NCI-H128 (cell line): ENCODE data around the gene FRMD3.
A peak's percentile ranks its signal among the peaks of the same experiment; 100 is the strongest.

Experiments used
- DNase-seq: peaks from one replicate; lab custom pipeline; 2025; ENCODE audit not compliant: unreplicated experiment; lab: John Stamatoyannopoulos, UW

FRMD3 gene

DNA sequence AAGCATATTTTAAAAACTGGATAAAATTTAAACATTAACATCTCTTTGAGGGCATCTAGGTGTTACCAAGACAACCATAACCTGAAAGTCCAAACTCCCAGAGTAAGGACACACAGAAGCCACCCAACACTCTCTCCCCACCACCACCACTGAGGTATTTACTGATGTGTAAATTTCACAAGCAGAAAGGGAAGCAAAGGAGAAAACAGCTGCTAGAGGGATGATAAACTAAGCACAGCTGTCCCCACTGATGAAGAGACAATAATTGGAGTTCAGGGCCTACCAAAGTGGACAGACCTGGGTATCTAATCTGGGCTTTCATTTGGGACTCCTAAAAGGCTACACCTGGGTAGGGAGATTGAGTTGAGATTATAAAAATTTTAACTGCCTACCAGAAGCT lies 63.6 kb downstream of the FRMD3 start:
- DNase-seq = no peak

DNA sequence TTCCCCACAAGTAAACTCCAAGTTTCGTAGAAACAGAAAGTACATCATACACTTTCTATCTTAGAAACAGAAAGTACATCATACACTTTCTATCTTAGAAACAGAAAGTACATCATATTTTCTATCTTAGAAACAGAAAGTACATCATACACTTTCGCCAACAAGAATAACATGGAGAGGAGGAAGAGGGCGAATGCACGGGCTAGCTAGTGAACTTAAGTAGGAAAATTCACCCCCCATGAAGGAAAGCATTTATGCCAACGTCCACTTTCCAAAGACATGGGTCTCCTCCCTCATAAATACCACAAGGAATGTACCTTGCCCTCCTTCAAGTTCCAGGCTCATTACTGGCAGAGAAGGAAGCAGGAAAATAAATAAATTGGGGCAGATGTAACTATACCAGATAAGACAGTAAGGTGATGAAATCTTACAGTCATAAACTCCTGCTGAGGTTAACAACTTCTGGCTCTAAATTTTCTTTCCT lies 64.7 kb downstream of the FRMD3 start:
- no peak for DNase-seq

DNA sequence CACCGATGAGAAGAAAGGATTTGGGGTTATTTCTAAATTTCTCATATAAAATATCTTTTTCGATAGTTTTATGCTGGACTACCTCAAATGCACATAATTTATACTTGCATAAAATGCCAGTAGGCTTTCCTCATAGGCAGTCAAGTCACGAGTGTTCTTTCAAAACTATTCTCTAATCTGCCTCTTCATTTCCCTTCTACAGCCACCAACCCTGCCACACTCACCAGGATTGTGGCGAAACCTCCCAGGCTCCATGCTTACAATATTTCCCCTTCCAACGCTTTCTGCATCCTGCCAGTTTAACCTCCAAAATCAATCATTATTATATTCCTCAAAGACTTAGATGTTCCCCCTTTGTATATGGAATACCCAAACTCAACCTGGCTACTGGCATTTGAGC lies 65.4 kb downstream of the FRMD3 start:
- DNase-seq = no peak

DNA sequence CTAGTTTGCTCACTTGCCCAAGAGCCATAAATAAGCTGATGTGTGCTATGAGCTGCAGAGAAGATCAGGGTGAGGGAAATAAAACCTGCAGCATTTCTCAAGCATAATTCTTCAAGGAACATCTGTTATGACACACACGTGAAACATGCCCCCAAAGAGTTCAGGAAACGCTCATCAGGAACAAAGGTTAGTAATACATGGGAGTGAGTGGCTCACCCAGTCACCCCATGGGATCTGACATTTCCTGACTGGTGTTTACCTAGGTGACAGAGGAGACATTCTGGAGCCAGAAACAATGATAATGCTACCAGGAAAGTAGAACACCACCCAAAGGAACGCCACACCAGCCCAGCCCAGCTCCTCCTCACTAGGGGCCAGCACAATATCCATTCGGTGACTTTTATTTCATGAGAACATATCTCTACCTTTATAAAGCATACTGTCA lies 66.0 kb downstream of the FRMD3 start:
- DNase-seq = no peak

DNA sequence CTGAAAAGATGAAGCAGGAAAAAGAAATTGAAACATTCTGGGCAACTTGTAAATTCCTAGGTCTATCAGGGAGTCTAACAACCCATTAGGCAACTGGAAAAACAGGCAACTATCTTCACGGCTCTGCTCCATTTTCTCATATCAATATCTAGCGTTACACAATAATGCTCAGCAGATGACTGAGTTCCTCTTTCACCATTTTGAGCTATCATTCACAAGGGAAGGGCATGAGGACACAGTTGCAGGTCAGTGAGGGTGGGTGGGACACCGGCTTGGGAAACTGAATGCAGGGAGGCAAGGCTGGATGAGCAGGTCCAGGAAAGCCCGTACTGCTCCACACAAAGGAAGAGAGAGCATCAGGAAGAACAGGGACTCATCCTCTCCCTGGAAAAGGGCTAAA lies 67.0 kb downstream of the FRMD3 start:
- no peak for DNase-seq

DNA sequence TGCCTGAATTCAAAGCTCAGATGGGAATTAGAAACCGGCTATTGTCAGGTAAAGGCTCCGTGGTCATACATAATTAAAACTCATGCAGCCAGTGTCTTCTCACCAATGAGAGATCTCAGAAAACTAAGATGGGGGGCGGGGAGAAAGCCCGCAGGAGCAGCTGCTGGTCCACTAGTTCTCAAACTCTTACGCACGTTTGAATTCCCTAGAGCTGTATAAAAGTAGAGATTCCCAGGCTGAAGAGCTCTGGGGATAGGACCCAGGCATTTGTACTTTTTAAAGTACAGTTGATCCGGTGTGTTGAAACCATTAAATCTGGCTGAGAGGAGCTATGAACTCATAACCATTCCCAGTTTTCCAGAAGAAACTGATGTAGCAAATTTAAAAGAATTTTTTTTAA lies 68.5 kb downstream of the FRMD3 start:
- no peak for DNase-seq

DNA sequence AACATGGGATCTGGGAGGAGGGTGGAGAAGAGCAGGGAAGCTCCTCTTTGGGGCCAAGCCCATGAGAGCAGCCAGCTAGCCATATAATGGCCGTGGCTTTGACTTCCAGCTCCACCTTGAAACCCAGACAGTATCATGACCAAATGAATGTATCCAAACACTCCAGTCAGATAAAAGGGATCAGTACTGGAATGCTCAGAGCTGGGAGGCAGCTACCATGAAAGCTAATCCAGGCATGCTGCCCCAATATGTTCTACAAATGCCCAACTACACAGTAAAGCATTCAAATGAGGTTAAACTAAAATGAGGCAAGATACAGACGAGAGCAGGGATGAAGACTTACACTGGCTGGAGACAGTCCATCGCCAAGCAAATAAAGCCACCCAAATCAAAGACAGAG lies 69.4 kb downstream of the FRMD3 start:
- no peak for DNase-seq

DNA sequence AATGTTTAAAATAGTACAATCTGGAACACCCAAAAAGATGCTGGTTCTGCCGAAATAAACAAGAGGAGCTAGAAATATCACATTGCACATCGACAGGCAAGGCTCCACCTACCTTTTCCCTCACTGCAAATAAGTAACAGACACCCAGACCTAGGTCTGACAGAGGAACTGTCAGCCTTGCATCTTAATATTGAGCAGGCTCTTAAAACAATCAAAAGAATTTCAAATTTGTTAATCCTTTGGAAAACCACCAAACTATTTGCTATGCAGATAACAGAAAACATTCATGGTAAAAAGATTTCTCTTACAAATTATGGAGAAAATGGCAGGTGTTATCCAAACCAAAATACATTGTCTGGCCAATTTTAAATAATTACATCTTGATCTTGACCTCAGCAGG lies 71.3 kb downstream of the FRMD3 start:
- no peak for DNase-seq

DNA sequence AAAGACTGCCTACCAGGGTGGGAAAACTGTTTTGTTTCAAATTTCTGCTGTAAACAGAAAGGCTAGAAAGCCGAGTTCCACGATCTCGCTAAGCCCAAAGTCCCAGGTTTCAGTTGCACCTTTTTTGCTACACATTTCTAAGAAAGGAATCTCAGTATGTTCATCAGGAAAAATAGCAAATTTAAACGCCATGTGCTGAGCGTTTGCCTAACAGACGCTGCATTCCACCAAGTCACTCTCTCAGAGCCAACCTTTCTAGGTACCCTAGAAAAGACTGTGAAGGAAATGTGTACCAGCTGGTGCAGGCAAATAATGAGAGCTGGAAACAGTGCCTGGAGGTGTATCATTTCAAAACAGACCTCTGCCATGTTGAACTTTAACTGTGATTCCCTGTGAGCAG lies 71.8 kb downstream of the FRMD3 start:
- no peak for DNase-seq

DNA sequence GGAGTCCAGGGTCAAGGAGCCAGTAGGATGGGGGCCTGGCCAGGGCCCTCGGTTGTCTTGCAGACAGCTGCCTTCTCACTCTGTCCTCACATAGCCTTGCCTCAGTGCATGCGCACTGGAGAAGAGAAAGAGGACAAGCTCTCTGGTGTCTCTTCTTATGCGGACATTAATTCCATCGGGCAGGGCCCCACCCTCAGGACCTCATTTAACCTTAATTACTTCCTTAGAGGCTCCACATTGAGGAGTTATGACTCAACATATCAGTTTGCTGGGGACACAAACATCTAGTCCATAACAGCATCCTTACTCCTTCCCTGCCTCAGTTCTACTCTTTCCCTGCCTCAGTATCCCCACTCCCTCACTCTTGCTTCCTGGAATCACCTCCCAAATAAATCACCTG lies 78.4 kb downstream of the FRMD3 start:
- no peak for DNase-seq

DNA sequence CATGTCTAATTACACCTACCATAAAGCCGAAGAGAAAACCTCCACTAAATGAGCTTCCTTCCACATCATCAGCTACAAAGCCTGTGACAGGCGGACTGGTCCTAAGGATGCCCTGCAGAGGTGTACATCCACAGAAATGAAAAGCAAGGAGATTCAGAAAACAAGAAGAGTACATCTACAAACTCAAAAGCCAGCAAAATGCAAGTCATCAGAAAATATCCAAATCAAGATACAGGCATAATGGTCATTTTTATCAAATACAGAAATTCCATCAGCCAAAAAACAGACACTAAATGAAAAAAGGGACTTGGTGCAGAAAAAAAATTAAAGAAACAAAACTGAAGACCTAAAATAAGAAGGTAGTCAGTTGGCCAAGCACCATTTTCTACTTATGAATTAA lies 79.7 kb downstream of the FRMD3 start:
- DNase-seq = no peak

DNA sequence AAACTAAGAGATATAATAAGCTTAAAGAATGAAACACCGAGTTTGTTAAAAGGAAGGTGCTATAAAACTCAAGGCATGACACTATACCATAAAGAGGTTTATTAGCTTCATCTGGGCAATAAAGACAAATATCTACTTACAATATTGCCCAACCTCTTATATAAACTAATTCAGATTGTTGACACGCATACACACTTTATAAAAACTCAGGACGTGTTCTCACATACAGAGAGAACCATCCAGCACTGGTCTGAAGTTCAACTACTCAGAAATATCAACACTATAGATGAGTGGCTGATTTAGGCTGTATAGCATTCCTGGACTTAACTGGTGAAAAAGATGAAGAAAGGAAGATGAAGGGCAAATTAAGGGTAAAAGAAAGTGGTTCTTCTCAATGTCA lies 81.2 kb downstream of the FRMD3 start:
- no peak for DNase-seq

DNA sequence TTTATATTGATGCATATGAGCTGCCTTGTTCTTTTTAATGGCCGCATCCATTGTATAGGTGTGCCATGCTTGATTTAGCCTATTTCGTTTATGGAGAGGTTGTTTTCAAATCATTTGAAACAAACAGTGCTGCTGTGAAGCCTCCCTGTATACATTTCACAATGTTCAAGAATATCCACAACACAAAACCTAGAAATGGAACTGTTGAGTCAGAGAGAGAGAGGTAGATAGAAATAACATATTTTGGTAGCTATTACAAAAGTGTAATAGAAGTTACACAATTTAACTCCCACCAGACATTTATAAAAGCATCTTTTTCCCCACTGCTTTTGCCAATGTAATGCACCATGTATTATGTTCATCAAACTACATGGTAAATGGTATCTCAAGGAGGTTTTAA lies 82.0 kb downstream of the FRMD3 start:
- DNase-seq = no peak

DNA sequence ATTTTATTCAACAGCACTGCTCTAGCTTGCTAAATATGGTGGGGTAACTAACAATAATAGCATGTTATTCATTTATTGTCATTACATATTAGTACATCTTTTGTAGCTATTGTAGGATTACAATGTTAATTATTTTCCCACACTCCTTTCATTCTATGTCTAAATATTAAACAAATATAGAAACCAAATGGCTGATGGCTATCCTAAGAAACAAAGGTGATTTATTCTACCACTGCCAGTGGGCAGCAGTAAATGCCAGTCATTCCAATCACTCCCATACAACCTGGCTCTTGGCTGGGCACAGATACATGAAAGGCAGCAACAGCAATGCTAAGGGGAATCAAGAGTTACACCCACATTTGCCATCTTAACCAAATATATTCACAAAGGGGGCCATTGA lies 84.1 kb downstream of the FRMD3 start:
- no peak for DNase-seq

DNA sequence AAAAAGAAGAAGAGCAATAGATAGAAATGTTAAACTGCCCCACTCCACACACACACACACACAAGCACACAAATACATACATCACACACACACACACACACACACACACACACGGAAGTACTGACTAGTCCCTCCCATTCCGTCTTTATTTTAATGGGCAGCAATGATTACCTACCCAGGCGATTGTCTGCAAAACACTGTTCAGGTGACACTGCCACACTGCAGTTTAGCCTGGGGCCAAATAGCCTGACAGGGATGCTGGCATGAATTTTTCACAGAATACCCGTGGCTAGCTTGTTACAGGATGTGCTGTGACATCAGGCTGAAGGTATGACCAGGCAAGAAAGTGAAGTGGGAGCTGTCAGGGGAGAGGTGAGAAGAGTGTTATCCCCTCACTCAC lies 86.9 kb downstream of the FRMD3 start:
- no peak for DNase-seq

DNA sequence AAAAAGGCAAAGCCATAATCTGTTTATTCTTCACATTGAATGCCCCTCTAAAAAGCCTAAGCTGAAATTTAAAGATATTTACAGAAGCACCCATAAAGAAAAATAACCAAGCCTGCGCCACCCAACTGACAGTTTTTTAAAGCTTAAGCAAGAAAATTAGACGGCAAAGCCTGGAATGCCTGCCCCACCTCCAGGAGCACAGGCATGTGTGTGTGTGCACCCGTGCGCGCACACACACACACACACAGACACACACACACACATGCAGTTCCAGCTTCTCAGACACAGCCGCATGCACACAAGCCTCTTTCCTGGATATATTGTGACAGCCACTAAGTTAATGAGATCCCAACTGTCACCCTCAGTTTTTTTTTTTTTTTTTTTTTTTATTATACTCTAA lies 88.2 kb downstream of the FRMD3 start:
- peak; percentile 13 for DNase-seq

DNA sequence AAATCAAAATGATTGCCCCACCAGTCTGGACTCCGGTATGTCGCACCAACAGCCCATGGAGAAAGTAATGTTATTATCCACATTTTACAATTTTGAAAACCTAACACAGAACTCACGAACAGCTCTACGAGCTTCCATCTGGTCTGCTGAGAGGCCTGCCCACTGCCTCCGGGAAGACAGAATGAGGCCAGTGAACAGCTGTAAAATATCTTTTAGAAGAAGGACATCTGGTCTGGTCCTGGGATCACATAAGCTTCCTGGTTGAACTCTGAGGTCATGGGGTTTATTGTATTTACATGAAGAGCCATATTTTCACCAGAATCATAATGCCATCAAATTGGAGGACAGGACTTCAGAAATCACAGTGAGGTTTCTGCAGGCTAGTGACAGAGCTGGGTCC lies 89.0 kb downstream of the FRMD3 start:
- DNase-seq = no peak

DNA sequence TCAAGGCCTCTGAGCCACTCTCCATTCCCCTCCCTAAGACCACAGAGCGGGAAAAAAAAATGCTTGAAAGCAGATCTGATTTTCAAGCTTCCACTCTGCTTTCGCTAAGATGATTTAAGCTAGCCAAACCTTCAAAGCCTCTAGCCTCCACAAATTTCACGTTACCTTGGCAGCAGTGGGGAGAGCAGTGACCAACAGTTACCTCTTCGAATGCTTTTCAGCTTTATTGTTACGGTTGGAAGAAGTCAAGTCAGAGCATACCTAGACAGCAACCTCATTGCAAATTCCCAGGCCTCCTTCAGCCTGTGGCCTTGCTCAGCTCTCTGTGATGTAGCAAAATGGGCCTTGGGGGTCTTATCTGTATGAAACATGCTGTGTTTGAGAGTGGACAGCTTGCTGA lies 89.6 kb downstream of the FRMD3 start:
- no peak for DNase-seq

DNA sequence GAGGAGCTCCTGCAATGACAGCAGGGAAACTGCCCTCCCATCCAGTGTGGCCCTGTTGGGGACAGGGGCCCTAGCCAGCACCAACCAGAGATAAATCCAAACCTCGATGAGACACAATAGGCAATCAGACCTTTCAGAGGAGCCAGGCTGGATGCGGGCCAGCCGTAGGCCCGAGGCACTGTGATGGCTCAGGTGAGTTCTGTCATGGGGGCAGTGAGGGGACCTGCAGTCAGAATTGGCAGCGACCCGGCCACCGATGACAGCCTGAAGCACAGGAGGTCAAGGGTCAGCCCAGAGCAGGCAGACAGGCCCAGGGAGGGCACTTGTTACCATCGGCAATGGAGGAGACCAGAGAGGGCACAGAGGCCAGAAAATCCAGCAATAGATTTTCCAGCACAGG lies 90.8 kb downstream of the FRMD3 start:
- no peak for DNase-seq

DNA sequence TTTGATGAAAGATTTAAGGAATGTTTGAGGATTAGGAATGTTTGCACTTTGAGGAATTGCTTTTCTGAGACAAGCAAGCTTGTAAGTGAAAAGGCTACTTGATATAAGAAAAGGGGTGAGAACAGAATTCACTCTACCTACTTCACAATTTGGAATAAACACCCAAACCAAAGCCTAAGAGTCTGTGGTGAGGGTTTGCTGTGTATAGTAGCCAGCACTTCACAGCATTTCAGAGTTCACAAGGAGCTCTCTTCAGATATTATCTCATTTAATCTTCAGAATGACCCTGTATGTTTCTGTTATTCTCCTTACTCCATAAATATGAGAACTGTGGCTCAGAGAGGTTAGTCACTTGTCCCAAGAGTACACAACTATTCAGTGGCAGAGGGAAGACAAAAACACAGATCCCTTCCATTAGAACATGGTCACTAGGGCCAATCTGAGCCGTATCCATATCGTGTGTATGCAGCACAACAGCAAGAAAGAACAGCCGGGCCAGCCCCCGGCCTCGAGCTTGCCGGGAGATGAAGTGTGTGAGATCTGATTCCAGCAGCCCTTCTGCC lies 92.4 kb downstream of the FRMD3 start:
- no peak for DNase-seq

DNA sequence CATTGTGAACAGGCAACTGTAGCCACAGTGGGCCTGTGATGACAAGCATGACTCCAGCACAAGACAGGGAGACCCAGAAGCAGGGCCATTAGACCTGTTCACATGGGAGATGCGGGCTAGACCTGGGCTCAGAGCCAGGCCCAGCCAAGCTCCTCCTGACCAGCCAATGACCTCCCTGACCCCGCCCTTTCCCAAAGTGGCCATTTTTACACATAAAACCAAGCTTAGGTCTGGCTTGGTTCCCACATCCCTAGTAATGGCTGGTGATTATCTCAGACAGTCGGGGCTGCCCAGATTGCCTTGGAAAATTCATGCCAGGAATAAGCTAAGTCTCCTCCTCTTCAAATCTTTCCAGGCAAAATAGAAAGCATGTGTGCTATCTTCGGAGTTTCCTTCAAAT lies 94.1 kb downstream of the FRMD3 start:
- DNase-seq = no peak

DNA sequence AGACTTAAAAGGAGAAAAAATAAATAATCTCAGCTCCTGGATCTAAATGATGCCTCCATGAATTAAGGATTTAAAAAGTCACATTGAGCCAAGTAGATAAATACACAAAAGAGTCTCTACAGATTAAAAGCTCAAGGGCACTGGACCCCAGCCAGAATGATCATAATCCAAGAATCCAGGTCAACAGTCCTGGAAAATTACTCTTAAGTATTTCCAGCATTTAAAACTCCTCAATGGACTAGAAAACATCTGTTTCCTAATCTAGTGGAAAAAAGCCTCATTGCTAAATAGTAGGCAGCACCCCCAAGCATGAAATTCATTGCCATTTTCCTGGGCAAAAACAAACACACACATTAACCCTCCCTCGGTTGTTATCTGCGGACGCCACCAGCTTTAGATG lies 96.8 kb downstream of the FRMD3 start:
- DNase-seq = no peak

DNA sequence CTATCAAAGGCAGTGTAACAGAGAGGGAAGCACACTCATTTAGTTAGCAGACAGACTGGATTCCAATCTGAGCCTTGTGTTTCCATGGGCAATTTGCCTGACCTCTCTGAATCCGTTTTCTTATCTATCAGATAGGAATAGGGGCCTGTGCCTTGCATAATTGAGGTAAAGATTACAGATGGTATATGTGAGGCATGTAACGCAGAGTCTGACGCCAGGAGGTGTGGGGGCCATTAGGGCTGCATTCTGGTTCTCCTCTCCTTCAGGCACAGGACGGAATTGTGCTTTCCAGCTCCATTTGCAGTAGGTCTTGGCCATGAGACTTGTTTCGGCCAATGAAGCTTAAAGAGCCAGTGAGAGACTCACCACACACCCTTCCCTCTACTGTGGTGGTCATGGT lies 97.6 kb downstream of the FRMD3 start:
- no peak for DNase-seq

DNA sequence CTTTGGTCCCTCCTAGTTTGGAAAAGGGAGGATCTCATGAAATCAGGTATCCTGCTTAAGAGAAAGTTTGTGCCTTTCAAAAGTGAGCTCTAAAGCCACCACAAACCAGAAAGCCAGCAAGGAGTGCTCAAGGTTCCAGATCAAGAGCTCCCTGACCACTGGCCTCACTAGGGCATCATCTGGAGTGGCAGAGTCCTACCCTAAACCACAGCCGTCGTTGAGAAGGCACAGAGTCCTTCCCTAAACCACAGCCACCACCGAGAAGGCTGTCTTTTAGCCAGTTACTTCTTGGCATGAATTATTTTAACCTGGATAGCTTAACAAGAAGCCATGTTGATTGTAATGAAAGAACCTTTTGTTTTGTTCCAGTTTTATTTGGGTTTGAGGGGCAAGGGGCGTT lies 102.9 kb downstream of the FRMD3 start:
- no peak for DNase-seq
